BJ (cell line): Measurements from ENCODE around the gene SUB1. TPM values are rescaled to one million over a fixed set of nuclear protein-coding genes. Genes with fewer than 3 reads are reported as not detected.

Experiments used
- CTCF ChIA-PET: fragments of 350-600 bp; formaldehyde crosslinking; extraction: SDS; loops from one replicate; lab custom pipeline; 2021; ENCODE audit warnings: antibody characterized with exemption, inconsistent platforms; lab: Yijun Ruan, JAX
- POLR2A ChIA-PET: fragments of 300-600 bp; sonication (Branson Sonifier 250); formaldehyde crosslinking; extraction: SDS; loops from one replicate; lab custom pipeline; 2021; ENCODE audit warnings: antibody characterized with exemption; lab: Charles Lee
- DNase-seq: peaks from one replicate; pipeline ENCODE4 v3.0.0-alpha.2; 2011; ENCODE audit warnings: low read depth
- H3K27me3 ChIP-seq: 2 replicates; pipeline ENCODE4 v1.6.0; 2011; ENCODE audit warnings: low read length; ENCODE audit not compliant: control insufficient read depth, insufficient read depth
- H3K36me3 ChIP-seq: 2 replicates; pipeline ENCODE4 v1.5.1; 2011; ENCODE audit warnings: low read length; ENCODE audit not compliant: control insufficient read depth, insufficient read depth
- H3K4me3 ChIP-seq: 2 replicates; pipeline ENCODE4 v1.5.1; 2011; ENCODE audit warnings: low read depth, mild to moderate bottlenecking, control low read depth, low read length
- CTCF ChIP-seq: IDR thresholded peaks from 2 replicates; pipeline ENCODE4 v1.5.1; 2011; ENCODE audit warnings: low read depth, mild to moderate bottlenecking, control low read depth, inconsistent platforms, low read length, moderate library complexity; ENCODE audit not compliant: insufficient read depth
- polyA plus RNA-seq: library from polyadenylated mRNA; depleted of rRNA; stranded (reverse); fragments of >200 nt; gene quantifications from 2 replicates; pipeline ENCODE4 v1.2.3, GENCODE V29; 2011

The SUB1 gene
- polyA plus RNA-seq, 1 experiment: 46.8 TPM

GRCh38 chr5:32586276-32586599 is 881 bp downstream of the SUB1 start:
- TF ChIP-seq CTCF: no peak
- Histone ChIP-seq H3K27me3 (no peaks in the 10 kb centered on the region), H3K4me3 (peak overlapping the region; percentile 97), H3K36me3 (no peaks in the 10 kb centered on the region)
- ChIA-PET CTCF (interaction anchor here (1.6 kb wide), 1 partner anchor 96 kb away, joined by 11 read pairs; no protein-coding TSS in a partner anchor), POLR2A (no interaction called here)
- no peak for DNase-seq

- POLR2A ChIA-PET: no interaction called here
- H3K27me3 ChIP-seq: no peaks in the 10 kb centered on the region
- CTCF ChIA-PET: interaction anchor here (1.6 kb wide), 1 partner anchor 97 kb away, joined by 11 read pairs; no protein-coding TSS in a partner anchor
- peak overlapping the region; percentile 97; the same call in 1 of the 2 replicates for H3K4me3 ChIP-seq
- DNase-seq: no peak
- TF ChIP-seq CTCF: no peak
- 0 out of 2 replicates have a peak, but pooled peaks cover 1% of the 10 kb centered on the region for H3K36me3 ChIP-seq
Measured at GRCh38 chr5:32587067-32587551, 1.8 kb downstream of the SUB1 start.

- DNase-seq: no peak
- TF ChIP-seq CTCF: no peak
- Histone ChIP-seq H3K4me3 (no peak overlapping the region), H3K36me3 (peaks cover 5% of the 10 kb centered on the region), H3K27me3 (no peaks in the 10 kb centered on the region)
- CTCF ChIA-PET: interaction anchor here (0.7 to 3.9 kb wide), 27 partner anchors 10 to 357 kb away, joined by 3 to 158 read pairs (median 5); partner anchors contain the start of gene ZFR
- POLR2A ChIA-PET: no interaction called here
Measured at GRCh38 chr5:32589416-32589815, 4.1 kb downstream of the SUB1 start.

GRCh38 chr5:32589942-32590869 is 4.8 kb downstream of the SUB1 start:
- ChIA-PET POLR2A (interaction anchor here (0.5 to 1.0 kb wide), 3 partner anchors 105 to 833 kb away, joined by 3 to 7 read pairs (median 4); no protein-coding TSS in a partner anchor), CTCF (interaction anchor here (0.6 to 3.9 kb wide), 38 partner anchors 9 to 845 kb away, joined by 3 to 158 read pairs (median 4); partner anchors contain the start of gene ZFR)
- Histone ChIP-seq H3K36me3 (peaks cover 6% of the 10 kb centered on the region), H3K4me3 (no peak overlapping the region), H3K27me3 (no peaks in the 10 kb centered on the region)
- DNase-seq: no peak
- TF ChIP-seq CTCF: peak; percentile 68

GRCh38 chr5:32595118-32595517 is 9.8 kb downstream of the SUB1 start:
- H3K27me3 ChIP-seq: no peaks in the 10 kb centered on the region
- no peak for TF ChIP-seq CTCF
- ChIA-PET CTCF (interaction anchor here (1.3 kb wide), 1 partner anchor 107 kb away, joined by 4 read pairs; no protein-coding TSS in a partner anchor), POLR2A (no interaction called here)
- H3K36me3 ChIP-seq: peaks cover 9% of the 10 kb centered on the region
- DNase-seq: no peak
- H3K4me3 ChIP-seq: no peak overlapping the region
